GM18909 (cell line): ENCODE data around the gene CELF1.
"Not testable (repeated sequence)": the region's sequence is repeated elsewhere in the genome, so short reads cannot be mapped to it uniquely, and the experiment has no call there.

ENCODE experiments used
- ATAC-seq: cut with Tn5 transposase; IDR thresholded peaks from one replicate; pipeline ENCODE4 v1.9.1; 2021; ENCODE audit warnings: mild to moderate bottlenecking; ENCODE audit not compliant: unreplicated experiment, poor library complexity

CELF1 gene

GRCh38 chr11:47577460-47578041, 24.6 kb upstream of the CELF1 start:
- ATAC-seq: no peak

- ATAC-seq: no peak
Measured at GRCh38 chr11:47573321-47573720, 20.4 kb upstream of the CELF1 start.

- no peak for ATAC-seq
Measured at GRCh38 chr11:47572715-47573255, 19.9 kb upstream of the CELF1 start.

GRCh38 chr11:47571895-47572294, 19.0 kb upstream of the CELF1 start:
- ATAC-seq: no peak

- ATAC-seq: no peak
Measured at GRCh38 chr11:47571357-47571729, 18.4 kb upstream of the CELF1 start.

GRCh38 chr11:47570651-47571356, 17.9 kb upstream of the CELF1 start:
- no peak for ATAC-seq

- ATAC-seq: no peak
Measured at GRCh38 chr11:47569646-47570045, 16.7 kb upstream of the CELF1 start.

- no peak for ATAC-seq
Measured at GRCh38 chr11:47566149-47566698, 13.3 kb upstream of the CELF1 start.

- ATAC-seq: peak; percentile 86
Measured at GRCh38 chr11:47565340-47566148, 12.6 kb upstream of the CELF1 start, which contains the start of gene PTPMT1. TSS of gene PTPMT1 (plus strand) at chr11:47565599. CDS start at chr11:47565623, 24 bp downstream.

GRCh38 chr11:47564933-47565339, 12.0 kb upstream of the CELF1 start:
- ATAC-seq: peak; percentile 26

- not testable (repeated sequence) for ATAC-seq
Measured at GRCh38 chr11:47564366-47564765, 11.4 kb upstream of the CELF1 start.

GRCh38 chr11:47562393-47562792, 9.5 kb upstream of the CELF1 start:
- not testable (repeated sequence) for ATAC-seq

- ATAC-seq: no peak
Measured at GRCh38 chr11:47560426-47560825, 7.5 kb upstream of the CELF1 start.

- ATAC-seq: no peak
Measured at GRCh38 chr11:47558695-47559094, 5.8 kb upstream of the CELF1 start.

- ATAC-seq: not testable (repeated sequence)
Measured at GRCh38 chr11:47557004-47557403, 4.1 kb upstream of the CELF1 start.

GRCh38 chr11:47553406-47553743, 443 bp upstream of the CELF1 start:
- ATAC-seq: peak; percentile 32

- ATAC-seq: no peak
Measured at GRCh38 chr11:47552056-47552565, 821 bp downstream of the CELF1 start.

- ATAC-seq: no peak
Measured at GRCh38 chr11:47551086-47551485, 1.8 kb downstream of the CELF1 start.

- ATAC-seq: no peak
Measured at GRCh38 chr11:47550288-47551047, 2.5 kb downstream of the CELF1 start.

- ATAC-seq: not testable (repeated sequence)
Measured at GRCh38 chr11:47546274-47546673, 6.7 kb downstream of the CELF1 start.
